ENCODE results near the gene CNTNAP2.

The CNTNAP2 gene

DNA sequence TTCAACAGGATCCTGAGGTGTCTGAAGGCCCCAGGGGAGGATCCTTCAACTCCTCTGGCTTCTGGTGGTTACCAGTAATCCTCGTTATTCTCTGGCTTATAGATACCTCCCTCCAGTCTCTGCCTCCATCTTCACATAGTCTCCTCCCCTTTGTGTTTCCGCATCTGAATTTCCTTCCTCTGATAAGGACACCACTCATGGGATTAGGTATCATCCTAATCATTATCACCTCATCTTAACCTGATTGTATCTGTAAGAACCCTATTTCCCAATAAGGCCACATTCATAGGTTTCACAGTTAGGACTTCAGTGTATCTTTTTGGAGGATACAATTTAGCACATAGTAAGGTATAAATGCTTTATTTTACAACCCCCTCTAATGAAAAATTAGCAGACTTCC is 1189.2 kb downstream of the CNTNAP2 start:
- DNase-seq (ENCODE audit: low read depth), result no peak
- TF ChIP-seq, protein P1, sequence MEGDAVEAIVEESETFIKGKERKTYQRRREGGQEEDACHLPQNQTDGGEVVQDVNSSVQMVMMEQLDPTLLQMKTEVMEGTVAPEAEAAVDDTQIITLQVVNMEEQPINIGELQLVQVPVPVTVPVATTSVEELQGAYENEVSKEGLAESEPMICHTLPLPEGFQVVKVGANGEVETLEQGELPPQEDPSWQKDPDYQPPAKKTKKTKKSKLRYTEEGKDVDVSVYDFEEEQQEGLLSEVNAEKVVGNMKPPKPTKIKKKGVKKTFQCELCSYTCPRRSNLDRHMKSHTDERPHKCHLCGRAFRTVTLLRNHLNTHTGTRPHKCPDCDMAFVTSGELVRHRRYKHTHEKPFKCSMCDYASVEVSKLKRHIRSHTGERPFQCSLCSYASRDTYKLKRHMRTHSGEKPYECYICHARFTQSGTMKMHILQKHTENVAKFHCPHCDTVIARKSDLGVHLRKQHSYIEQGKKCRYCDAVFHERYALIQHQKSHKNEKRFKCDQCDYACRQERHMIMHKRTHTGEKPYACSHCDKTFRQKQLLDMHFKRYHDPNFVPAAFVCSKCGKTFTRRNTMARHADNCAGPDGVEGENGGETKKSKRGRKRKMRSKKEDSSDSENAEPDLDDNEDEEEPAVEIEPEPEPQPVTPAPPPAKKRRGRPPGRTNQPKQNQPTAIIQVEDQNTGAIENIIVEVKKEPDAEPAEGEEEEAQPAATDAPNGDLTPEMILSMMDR (IDR thresholded peaks at IDR 0.05; ENCODE audit: control insufficient read depth, extremely low read depth, insufficient read depth), result no peak

GRCh38 chr7:147308539-147308938 is 1191.9 kb downstream of the CNTNAP2 start:
- no peak overlapping the region for H3K4me3 ChIP-seq (ENCODE audit: low read depth, low read length)
- TF ChIP-seq, protein P1 (IDR thresholded peaks at IDR 0.05; ENCODE audit: control insufficient read depth, extremely low read depth, insufficient read depth), result no peak
- no peak for DNase-seq (ENCODE audit: low read depth)

More for the DNA sequence above, 1189.2 kb downstream of the CNTNAP2 start:
- H3K4me3 ChIP-seq (ENCODE audit: low read depth, low read length), result no peak overlapping the region

DNA sequence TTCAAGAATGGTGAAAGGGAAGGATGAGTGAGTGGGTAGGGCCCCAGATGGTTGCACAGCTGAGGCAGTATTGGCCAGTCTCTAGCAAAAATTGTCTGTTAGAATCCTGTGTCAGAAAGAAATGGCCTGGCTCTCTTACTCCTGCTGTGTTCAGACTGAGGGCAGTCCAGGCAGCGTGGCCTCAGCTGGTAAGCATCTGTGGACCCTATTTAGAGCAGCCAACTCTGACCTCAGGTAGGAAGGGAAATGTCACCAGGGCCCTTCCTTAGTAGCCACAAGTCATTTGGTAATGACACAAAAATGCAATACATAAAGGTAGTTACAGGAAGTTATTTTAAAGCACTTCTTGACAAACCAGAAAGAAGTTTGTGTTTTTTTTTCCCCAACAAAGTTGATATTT is 1194.7 kb downstream of the CNTNAP2 start:
- DNase-seq (ENCODE audit: low read depth), result no peak
- TF ChIP-seq, protein P1 (IDR thresholded peaks at IDR 0.05; ENCODE audit: control insufficient read depth, extremely low read depth, insufficient read depth), result no peak
- no peak overlapping the region for H3K4me3 ChIP-seq (ENCODE audit: low read depth, low read length)

DNA sequence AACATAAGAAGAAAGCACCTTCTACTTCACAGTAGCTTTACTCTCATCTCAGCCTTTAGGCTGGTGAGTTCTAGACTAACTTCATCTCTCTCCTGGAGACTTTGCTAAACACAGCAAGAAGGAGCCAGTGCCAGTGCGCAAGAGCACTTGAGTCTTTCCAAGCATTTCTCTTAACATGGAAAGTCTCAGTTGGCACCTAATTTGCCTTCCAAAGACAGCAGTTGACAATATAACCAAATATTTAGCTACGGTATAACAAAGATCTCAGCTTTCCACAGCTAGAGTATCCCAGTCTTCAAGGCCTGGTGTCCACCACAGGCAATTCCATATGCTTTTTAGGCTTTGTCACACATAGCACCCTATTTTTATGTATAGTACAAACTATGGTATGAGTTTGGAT is 1204.9 kb downstream of the CNTNAP2 start:
- TF ChIP-seq, protein P1 (IDR thresholded peaks at IDR 0.05; ENCODE audit: control insufficient read depth, extremely low read depth, insufficient read depth), result no peak
- DNase-seq (ENCODE audit: low read depth), result no peak
- no peak overlapping the region for H3K4me3 ChIP-seq (ENCODE audit: low read depth, low read length)

DNA sequence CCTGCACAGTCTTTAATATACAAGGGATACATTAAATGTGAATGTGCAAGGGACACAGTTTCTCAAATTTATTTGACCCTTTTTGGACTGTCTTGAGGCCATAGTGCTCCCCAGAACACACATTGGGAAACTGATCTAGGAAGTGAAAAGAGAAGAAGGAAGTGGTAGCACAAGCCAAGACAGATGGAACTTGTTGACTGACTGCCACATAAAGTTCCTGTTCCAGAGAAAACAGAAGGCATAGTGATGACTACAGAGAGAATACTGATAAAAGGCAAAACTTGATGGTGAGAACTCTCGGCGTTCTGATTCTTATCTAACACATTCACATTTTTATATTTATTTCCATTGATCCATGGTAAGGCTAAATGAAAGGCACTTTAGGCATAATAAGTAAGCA is 1216.4 kb downstream of the CNTNAP2 start:
- no peak for DNase-seq (ENCODE audit: low read depth)
- TF ChIP-seq, protein P1 (IDR thresholded peaks at IDR 0.05; ENCODE audit: control insufficient read depth, extremely low read depth, insufficient read depth), result no peak
- no peak overlapping the region for H3K4me3 ChIP-seq (ENCODE audit: low read depth, low read length)

DNA sequence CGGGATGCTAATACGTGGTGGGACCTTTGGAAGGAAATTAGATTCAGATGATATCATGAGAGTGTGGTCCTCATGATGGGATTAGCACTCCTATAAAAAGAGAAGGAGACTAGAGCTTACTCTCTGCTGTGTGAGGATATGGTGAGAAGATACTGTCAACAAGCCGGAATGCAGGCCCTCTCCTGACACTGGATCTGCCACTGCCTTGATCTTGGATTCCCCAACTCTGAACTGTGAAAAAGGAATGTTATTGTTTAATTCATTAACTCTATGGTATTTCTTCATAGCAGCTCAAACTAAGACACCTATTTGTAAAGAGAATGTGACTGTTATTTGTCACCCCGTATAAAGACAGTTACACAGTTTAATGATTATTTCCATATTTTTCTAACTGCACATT is 1246.5 kb downstream of the CNTNAP2 start:
- no peak for DNase-seq (ENCODE audit: low read depth)
- H3K4me3 ChIP-seq (ENCODE audit: low read depth, low read length), result no peak overlapping the region
- TF ChIP-seq, protein P1 (IDR thresholded peaks at IDR 0.05; ENCODE audit: control insufficient read depth, extremely low read depth, insufficient read depth), result no peak

GRCh38 chr7:147376192-147376591 is 1259.6 kb downstream of the CNTNAP2 start:
- no peak for DNase-seq (ENCODE audit: low read depth)
- TF ChIP-seq, protein P1 (IDR thresholded peaks at IDR 0.05; ENCODE audit: control insufficient read depth, extremely low read depth, insufficient read depth), result no peak
- no peak overlapping the region for H3K4me3 ChIP-seq (ENCODE audit: low read depth, low read length)
